CD4-positive, alpha-beta memory T cell (primary cell): ENCODE results near the gene SNPH. TPM values are rescaled to one million over a fixed set of nuclear protein-coding genes. Genes with fewer than 3 reads are reported as not detected.

Source experiments
- CTCF ChIA-PET: fragments of 350-600 bp; sonication (Branson Sonifier 250); formaldehyde crosslinking; loops from one replicate; lab custom pipeline; 2021; ENCODE audit warnings: inconsistent platforms; ENCODE audit not compliant: partially characterized antibody; lab: Charles Lee
- POLR2A ChIA-PET: fragments of 350-600 bp; sonication (Branson Sonifier 250); formaldehyde crosslinking; loops from one replicate; lab custom pipeline; 2021; ENCODE audit not compliant: partially characterized antibody; lab: Charles Lee
- DNase-seq, 5 donors: peaks; one replicate each; pipeline versions ENCODE4 v3.0.0 to v3.0.0-alpha.2; 2020 to 2022; ENCODE audit warnings: mixed read lengths in 1 of 5
- H3K27ac ChIP-seq: one replicate; pipeline ENCODE4 v1.7.0; 2013; ENCODE audit warnings: low read depth, low read length
- H3K27me3 ChIP-seq: 2 replicates; pipeline ENCODE4 v1.7.0; 2013; ENCODE audit warnings: mild to moderate bottlenecking, low read length, moderate library complexity; ENCODE audit not compliant: insufficient read depth
- H3K36me3 ChIP-seq: 2 replicates; pipeline ENCODE4 v1.7.0; 2013; ENCODE audit warnings: mild to moderate bottlenecking, low read length, moderate library complexity; ENCODE audit not compliant: insufficient read depth
- H3K4me1 ChIP-seq: 2 replicates; pipeline ENCODE4 v1.7.0; 2013; ENCODE audit warnings: mild to moderate bottlenecking, low read length, moderate library complexity; ENCODE audit not compliant: insufficient read depth
- H3K4me3 ChIP-seq, 2 donors: one replicate each; pipeline ENCODE4 v1.7.0; 2013; ENCODE audit warnings: low read length in 2 of 2, mild to moderate bottlenecking in 1 of 2
- H3K9me3 ChIP-seq, 2 donors: one replicate each; pipeline ENCODE4 v1.7.0; 2013; ENCODE audit warnings: low read length in 2 of 2, control low read depth in 1 of 2; ENCODE audit not compliant: control insufficient read depth in 1 of 2
- H3K27ac Mint-ChIP-seq, 7 donors: one replicate each; pipeline ENCODE4 v1.8.0; 2020 to 2021; ENCODE audit warnings: mixed read lengths in 7 of 7, mild to moderate bottlenecking in 6 of 7, inconsistent platforms in 3 of 7, moderate library complexity in 3 of 7
- H3K27me3 Mint-ChIP-seq, 2 donors: one replicate each; pipeline ENCODE4 v1.8.0; 2020 to 2021; ENCODE audit warnings: mixed read lengths in 2 of 2
- H3K36me3 Mint-ChIP-seq, 2 donors: one replicate each; pipeline ENCODE4 v1.8.0; 2020 to 2021; ENCODE audit warnings: mixed read lengths in 2 of 2, inconsistent platforms in 1 of 2, mild to moderate bottlenecking in 1 of 2
- H3K4me1 Mint-ChIP-seq, 4 donors: one replicate each; pipeline ENCODE4 v1.8.0; 2020 to 2021; ENCODE audit warnings: mixed read lengths in 4 of 4, mild to moderate bottlenecking in 1 of 4
- H3K4me3 Mint-ChIP-seq, 8 donors: one replicate each; pipeline ENCODE4 v1.8.0; 2020 to 2021; ENCODE audit warnings: mixed read lengths in 8 of 8, mild to moderate bottlenecking in 7 of 8, moderate library complexity in 6 of 8, inconsistent platforms in 3 of 8
- H3K9me3 Mint-ChIP-seq, 8 donors: one replicate each; pipeline ENCODE4 v1.8.0; 2020 to 2021; ENCODE audit warnings: mixed read lengths in 8 of 8, mild to moderate bottlenecking in 5 of 8, inconsistent platforms in 3 of 8, moderate library complexity in 1 of 8
- intact Hi-C: fragments of 100-400 bp; cut with micrococcal nuclease; formaldehyde crosslinking; loops from one replicate; pipeline ENCODE4 v1.15.1; 2023
- polyA plus RNA-seq, 2 donors: library from polyadenylated mRNA; unstranded; fragments of 300-500 nt; fragmentation: Illumina TruSeq; gene quantifications; one replicate each; pipeline ENCODE4 v1.2.3, GENCODE V29; 2021
- total RNA-seq, 2 experiments: library from RNA; stranded (reverse); gene quantifications; one replicate each; pipeline ENCODE4 v1.2.3, GENCODE V29; 2021

SNPH gene
- total and polyA plus RNA-seq, 4 experiments from 2014 or later = 2.5 to 15.9 (median 10.4) TPM

DNA sequence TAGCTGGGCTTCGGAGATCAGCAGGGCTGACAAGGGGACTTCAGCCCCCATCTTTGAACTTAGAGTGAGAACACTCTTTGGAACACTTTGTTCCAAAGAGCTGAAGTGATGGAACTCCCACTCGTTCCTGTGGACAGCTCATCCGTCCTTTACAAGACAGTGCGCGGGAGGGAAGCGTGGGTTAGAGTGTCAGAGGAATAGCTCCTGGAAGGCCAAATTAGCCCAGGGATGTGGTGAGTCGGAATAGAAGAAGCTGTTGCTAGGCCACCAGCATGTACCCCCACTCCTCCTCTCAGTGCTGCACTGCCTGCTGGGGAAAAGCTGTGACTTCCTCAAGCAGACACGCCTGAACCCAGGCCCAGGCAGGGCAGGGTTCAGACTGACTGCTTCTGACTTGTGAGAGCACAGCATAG, 61.2 kb downstream of the SNPH start:
- H3K4me3 Mint-ChIP-seq = peak overlapping the region in 5 of 8 donors; percentile 23 to 60 (median 55)
- POLR2A ChIA-PET = no interaction called here

DNA sequence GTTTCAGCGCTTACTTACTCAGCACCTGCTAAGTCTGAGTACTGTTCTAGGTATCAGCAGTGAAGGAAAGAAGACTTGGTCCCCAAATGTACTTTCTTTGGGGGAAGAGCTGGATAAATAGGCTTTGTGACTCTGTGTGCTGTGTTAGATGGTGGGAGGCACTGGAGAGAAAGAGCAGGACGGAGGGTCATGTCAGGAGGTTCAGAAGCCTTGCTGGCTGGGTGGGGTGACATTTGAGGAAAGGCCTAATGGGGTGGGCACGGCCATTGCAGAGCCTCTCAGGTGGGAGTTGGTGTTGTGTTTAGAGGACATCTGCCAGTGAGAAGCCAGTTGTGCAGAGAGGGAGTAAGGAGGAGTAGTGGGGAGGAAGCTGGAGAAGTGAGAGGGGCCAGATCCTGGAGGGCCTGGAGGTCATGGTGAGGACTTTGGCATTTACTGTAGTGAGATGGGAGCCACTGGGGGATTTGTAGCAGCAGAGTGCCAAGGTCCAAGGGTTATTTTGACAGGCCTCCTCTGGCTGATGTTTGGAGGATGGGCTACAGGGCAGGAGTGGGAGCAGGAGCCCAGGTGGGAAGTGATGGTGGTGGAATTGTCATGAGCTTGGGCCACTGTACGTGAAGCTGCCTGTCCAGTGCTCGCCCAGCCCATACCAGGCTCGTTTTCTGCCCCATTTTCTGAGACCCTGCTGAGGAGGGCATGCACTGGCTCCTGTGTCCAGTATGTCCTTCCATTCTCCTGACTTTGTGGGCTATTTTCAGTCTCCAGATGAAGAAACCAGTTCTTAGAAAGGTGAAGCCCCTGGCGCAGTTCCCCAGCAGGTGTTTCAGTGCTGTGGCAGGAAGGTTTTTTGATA, 62.0 kb downstream of the SNPH start:
- Mint-ChIP-seq H3K36me3 (peaks cover 8 to 25% of the 10 kb centered on the region in 2 donors), H3K4me1 (peaks cover 30 to 37% (median 32%) of the 10 kb centered on the region in 4 donors), H3K9me3 (no peaks in the 10 kb centered on the region), H3K27me3 (no peaks in the 10 kb centered on the region), H3K27ac (peak overlapping the region in 4 of 7 donors; percentile 73 to 94 (median 78)), H3K4me3 (peak overlapping the region in 1 of 8 donors; percentile 36)
- no peak for DNase-seq
- Histone ChIP-seq H3K4me1 (peaks cover 46% of the 10 kb centered on the region), H3K4me3 (no peak overlapping the region), H3K27me3 (no peaks in the 10 kb centered on the region), H3K9me3 (no peaks in the 10 kb centered on the region), H3K36me3 (no peaks in the 10 kb centered on the region), H3K27ac (peak overlapping the region; percentile 98)
- ChIA-PET CTCF (interaction anchor here (0.9 to 1.3 kb wide), 2 partner anchors 138 to 449 kb away, joined by 3 to 4 read pairs; partner anchors contain the start of gene NSFL1C), POLR2A (no interaction called here)
- intact Hi-C loops = no loop called here

More for the DNA sequence above, 61.2 kb downstream of the SNPH start:
- intact Hi-C loops = no loop called here
- Histone ChIP-seq H3K27ac (peak overlapping the region; percentile 98), H3K36me3 (no peaks in the 10 kb centered on the region), H3K4me3 (no peak overlapping the region), H3K4me1 (peaks cover 46% of the 10 kb centered on the region), H3K27me3 (no peaks in the 10 kb centered on the region), H3K9me3 (no peaks in the 10 kb centered on the region)
- Mint-ChIP-seq H3K9me3 (no peaks in the 10 kb centered on the region), H3K27ac (peak overlapping the region in 1 of 7 donors; percentile 73), H3K36me3 (peaks cover 5 to 22% of the 10 kb centered on the region in 2 donors), H3K27me3 (no peaks in the 10 kb centered on the region), H3K4me1 (peaks cover 25 to 32% (median 30%) of the 10 kb centered on the region in 4 donors)
- CTCF ChIA-PET = interaction anchor here (0.9 to 1.3 kb wide), 3 partner anchors 110 to 450 kb away, joined by 3 to 4 read pairs (median 3); partner anchors contain the start of gene NSFL1C
- no peak for DNase-seq

DNA sequence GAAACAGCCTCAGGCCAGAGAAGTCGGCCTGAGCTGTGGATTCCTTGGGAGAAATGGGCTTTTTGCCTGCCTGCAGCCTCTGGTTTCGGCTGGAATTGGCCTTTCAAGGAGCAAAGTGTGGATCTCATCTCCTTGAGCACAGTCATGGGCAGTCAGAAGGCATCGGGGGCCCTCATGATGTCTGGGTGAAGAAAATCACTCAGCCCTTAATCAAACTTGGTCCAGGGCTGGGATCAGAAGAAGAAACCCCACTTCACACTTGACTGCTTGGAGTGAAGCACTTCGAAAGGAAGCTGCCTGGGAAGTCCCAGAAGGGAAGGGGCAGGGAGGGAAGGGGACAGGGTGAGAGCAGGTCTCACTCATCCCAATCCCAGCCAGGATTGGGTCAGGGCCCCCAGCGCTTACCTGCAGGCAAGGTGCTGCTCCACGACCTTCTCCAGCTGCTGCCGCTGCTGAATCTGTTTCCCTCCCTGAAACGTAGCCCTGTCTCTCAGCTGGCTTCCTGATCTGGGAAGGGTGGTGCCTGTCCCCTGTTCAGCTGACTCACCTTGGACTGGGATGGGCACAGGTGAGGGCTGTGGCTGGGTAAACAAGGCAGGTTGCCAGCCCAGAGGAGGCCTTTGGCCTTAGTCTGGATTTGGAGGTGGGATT, 62.7 kb downstream of the SNPH start, which contains the start of gene SDCBP2:
Gene SDCBP2 (minus strand): TSS at position 460 of the 651 bp plus-strand sequence. CDS start 8,723 bp downstream, outside the sequence.
- H3K36me3 ChIP-seq = no peaks in the 10 kb centered on the region
- ChIA-PET CTCF (interaction anchor here (1.2 kb wide), 2 partner anchors 110 to 448 kb away, joined by 3 to 4 read pairs; no protein-coding TSS in a partner anchor), POLR2A (no interaction called here)
- intact Hi-C loops = no loop called here
- H3K4me3 ChIP-seq = no peak within 1 kb of the TSS
- H3K27me3 Mint-ChIP-seq = no peaks in the 10 kb centered on the region
- peaks cover 8 to 26% of the 10 kb centered on the region in 2 donors for H3K36me3 Mint-ChIP-seq
- no peaks in the 10 kb centered on the region for H3K27me3 ChIP-seq
- peaks cover 31 to 38% (median 32%) of the 10 kb centered on the region in 4 donors for H3K4me1 Mint-ChIP-seq
- peak within 1 kb of the TSS in 3 of 8 donors; percentile 11 to 36 (median 35) for H3K4me3 Mint-ChIP-seq
- H3K27ac Mint-ChIP-seq = peak within 1 kb of the TSS in 6 of 7 donors; percentile 89 to 97 (median 96)
- peak within 1 kb of the TSS; percentile 8 for H3K27ac ChIP-seq
- H3K9me3 Mint-ChIP-seq = no peaks in the 10 kb centered on the region
- H3K4me1 ChIP-seq = peaks cover 46% of the 10 kb centered on the region
- DNase-seq = no peak
- no peaks in the 10 kb centered on the region for H3K9me3 ChIP-seq

DNA sequence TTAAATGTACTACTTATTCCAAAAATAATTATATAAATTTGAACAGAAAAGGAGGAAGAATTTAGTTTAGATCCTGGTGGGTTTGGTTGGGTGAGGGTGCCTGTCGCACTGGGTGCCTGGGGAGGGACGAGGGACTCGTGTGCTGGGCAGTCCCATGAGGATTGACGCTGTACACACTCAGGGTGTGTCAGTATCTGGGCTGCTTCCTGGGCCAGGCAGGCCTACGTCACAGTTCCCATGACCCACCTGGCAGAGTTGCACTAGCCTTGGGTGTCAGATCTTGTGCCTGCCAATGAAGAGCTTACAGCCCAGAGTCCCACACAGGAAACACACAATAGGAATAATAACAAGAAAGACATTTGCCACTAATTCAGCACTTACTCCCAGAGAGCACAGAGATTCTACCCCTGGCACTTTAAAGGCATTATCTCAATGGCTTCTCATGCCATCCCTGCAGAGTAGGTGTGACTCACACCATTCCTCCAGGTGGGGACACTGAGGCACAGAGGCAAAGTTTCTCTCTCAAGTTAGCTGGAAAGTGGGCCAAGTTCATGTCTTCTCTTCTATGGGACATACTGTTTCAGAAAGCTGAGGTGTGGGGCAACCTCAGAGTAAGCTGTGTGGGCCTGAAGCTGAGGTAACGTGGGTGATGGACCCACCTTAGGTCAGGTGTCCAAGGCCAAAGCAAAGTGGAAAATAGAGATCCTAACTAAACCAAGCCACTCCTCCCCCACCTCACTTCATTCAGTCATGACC, 64.2 kb downstream of the SNPH start:
- Mint-ChIP-seq H3K27ac (peak overlapping the region in 6 of 7 donors; percentile 89 to 97 (median 96)), H3K27me3 (no peaks in the 10 kb centered on the region), H3K36me3 (peaks cover 8 to 30% of the 10 kb centered on the region in 2 donors), H3K9me3 (no peaks in the 10 kb centered on the region), H3K4me1 (peaks cover 30 to 49% (median 33%) of the 10 kb centered on the region in 4 donors), H3K4me3 (peak overlapping the region in 3 of 8 donors; percentile 48 to 73 (median 58))
- peak; percentile 16 to 77 (median 42) for DNase-seq
- Histone ChIP-seq H3K9me3 (no peaks in the 10 kb centered on the region), H3K36me3 (no peaks in the 10 kb centered on the region), H3K4me3 (no peak overlapping the region), H3K4me1 (peaks cover 36% of the 10 kb centered on the region), H3K27me3 (no peaks in the 10 kb centered on the region), H3K27ac (no peak overlapping the region)
- ChIA-PET POLR2A (interaction anchor here (0.7 kb wide), 1 partner anchor 15 kb away, joined by 3 read pairs; no protein-coding TSS in a partner anchor), CTCF (interaction anchor here (1.2 to 1.3 kb wide), 2 partner anchors 108 to 174 kb away, joined by 3 to 4 read pairs; no protein-coding TSS in a partner anchor)
- intact Hi-C loops = no loop called here

DNA sequence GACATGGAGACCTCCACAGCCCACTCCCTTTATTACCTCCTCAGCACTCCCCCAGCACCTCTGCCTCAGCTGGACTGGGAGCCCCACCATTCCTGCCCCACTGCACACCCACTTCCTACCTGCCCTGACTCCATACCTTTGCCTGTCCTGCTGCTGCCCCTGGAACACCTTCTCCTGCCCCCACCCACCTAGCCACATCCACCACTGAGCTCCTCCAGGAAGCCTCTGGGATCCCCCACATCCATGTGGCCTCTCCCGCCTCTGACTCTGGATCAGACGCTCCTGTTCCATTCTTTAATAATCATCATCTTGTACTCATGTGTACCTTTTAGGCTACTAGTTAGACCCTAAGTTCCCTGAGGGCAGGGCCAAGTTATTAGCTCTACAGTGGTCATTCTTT, 65.0 kb downstream of the SNPH start:
- peaks cover 31 to 49% (median 37%) of the 10 kb centered on the region in 4 donors for H3K4me1 Mint-ChIP-seq

DNA sequence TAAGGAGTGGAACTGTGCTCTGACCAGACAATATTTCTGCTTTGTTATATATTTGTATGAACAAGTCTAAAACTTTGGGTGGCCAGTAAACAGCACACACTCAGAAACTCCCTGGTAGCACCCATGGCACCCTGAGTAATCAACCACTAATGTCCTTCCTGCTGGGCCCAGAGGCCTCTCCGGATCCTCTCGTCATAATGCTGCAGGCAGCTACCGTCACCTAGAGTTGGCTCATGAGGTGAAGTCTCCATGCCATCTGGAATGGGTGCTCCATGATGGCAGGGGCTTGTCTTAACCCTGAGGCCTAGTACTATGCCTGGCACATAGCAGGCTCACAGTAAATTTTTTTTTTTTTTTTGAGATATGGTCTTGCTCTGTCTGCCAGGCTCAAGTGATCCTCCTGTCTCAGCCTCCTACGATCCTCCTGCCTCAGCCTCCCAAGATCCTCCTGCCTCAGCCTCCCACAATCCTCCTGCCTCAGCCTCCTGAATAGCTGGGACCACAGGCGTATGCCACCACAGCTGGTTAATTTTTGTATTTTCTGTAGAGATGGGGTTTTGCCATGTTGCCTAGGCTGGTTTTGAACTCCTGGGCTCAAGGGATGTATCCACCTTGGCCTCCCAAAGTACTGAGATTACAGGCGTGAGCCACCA, 65.8 kb downstream of the SNPH start:
- Histone ChIP-seq H3K4me1 (peaks cover 23% of the 10 kb centered on the region), H3K4me3 (no peak overlapping the region), H3K9me3 (no peaks in the 10 kb centered on the region), H3K27me3 (no peaks in the 10 kb centered on the region), H3K27ac (no peak overlapping the region), H3K36me3 (no peaks in the 10 kb centered on the region)
- intact Hi-C loops = no loop called here
- DNase-seq = no peak
- ChIA-PET POLR2A (interaction anchor here (0.7 to 0.8 kb wide), 2 partner anchors 32 to 135 kb away, joined by 3 read pairs; no protein-coding TSS in a partner anchor), CTCF (interaction anchor here (0.7 kb wide), 1 partner anchor 25 kb away, joined by 3 read pairs; no protein-coding TSS in a partner anchor)
- H3K4me3 Mint-ChIP-seq = no peak overlapping the region
- H3K27ac Mint-ChIP-seq = peak overlapping the region in 6 of 7 donors; percentile 31 to 95 (median 52)
- H3K9me3 Mint-ChIP-seq = no peaks in the 10 kb centered on the region
- peaks cover 33 to 54% (median 44%) of the 10 kb centered on the region in 4 donors for H3K4me1 Mint-ChIP-seq
- H3K27me3 Mint-ChIP-seq = no peaks in the 10 kb centered on the region
- peaks cover 8 to 30% of the 10 kb centered on the region in 2 donors for H3K36me3 Mint-ChIP-seq

More for the DNA sequence above, 65.0 kb downstream of the SNPH start:
- Mint-ChIP-seq H3K9me3 (no peaks in the 10 kb centered on the region), H3K27me3 (no peaks in the 10 kb centered on the region), H3K27ac (peak overlapping the region in 6 of 7 donors; percentile 48 to 97 (median 87)), H3K36me3 (peaks cover 8 to 30% of the 10 kb centered on the region in 2 donors), H3K4me3 (no peak overlapping the region)
- intact Hi-C loops = no loop called here
- no peaks in the 10 kb centered on the region for H3K9me3 ChIP-seq
- H3K36me3 ChIP-seq = no peaks in the 10 kb centered on the region
- no peak overlapping the region for H3K4me3 ChIP-seq
- CTCF ChIA-PET = no interaction called here
- no peaks in the 10 kb centered on the region for H3K27me3 ChIP-seq
- DNase-seq = no peak
- POLR2A ChIA-PET = no interaction called here
- H3K4me1 ChIP-seq = peaks cover 31% of the 10 kb centered on the region
- H3K27ac ChIP-seq = no peak overlapping the region
